Cardiac muscle cell (in vitro differentiated cells and primary cell): Measurements from ENCODE around the gene OSBPL5. TPM values are rescaled to one million over a fixed set of nuclear protein-coding genes. Genes with fewer than 3 reads are reported as not detected.
A peak's percentile ranks its signal among the peaks of the same experiment; 100 is the strongest.

Experiments used
- DNase-seq, 2 donors: peaks; one replicate each; pipeline versions ENCODE4 v3.0.0 to v3.0.0-alpha.2; 2010 to 2017; ENCODE audit warnings: low read depth in 1 of 2, low spot score in 1 of 2
- H3K27ac ChIP-seq: fragments of 200-600 bp; sonication (generic); 2 replicates; pipeline ENCODE4 v1.5.1; 2016
- H3K27me3 ChIP-seq: fragments of 200-600 bp; sonication (generic); 2 replicates; pipeline ENCODE4 v1.6.0; 2016; ENCODE audit warnings: control low read depth
- H3K36me3 ChIP-seq: fragments of 200-600 bp; sonication (generic); 2 replicates; pipeline ENCODE4 v1.5.1; 2016; ENCODE audit warnings: control low read depth
- H3K4me1 ChIP-seq: fragments of 200-600 bp; sonication (generic); 2 replicates; pipeline ENCODE4 v1.8.1; 2017; ENCODE audit warnings: low read depth, mild to moderate bottlenecking, mixed run types
- H3K4me3 ChIP-seq: fragments of 200-600 bp; sonication (generic); 2 replicates; pipeline ENCODE4 v1.5.1; 2016; ENCODE audit warnings: mild to moderate bottlenecking
- H3K9me3 ChIP-seq: fragments of 200-600 bp; sonication (generic); 2 replicates; pipeline ENCODE4 v1.5.1; 2017; ENCODE audit warnings: low read depth, mild to moderate bottlenecking, control low read depth
- CTCF ChIP-seq: IDR thresholded peaks from 2 replicates; pipeline ENCODE4 v1.5.1; 2012; ENCODE audit warnings: low read depth, mild to moderate bottlenecking, low read length
- polyA plus RNA-seq: library from polyadenylated mRNA; unstranded; fragments of >200 nt; fragmentation: Nextera tagmentation; extraction: Ambion mirVana; gene quantifications from 2 replicates; pipeline ENCODE4 v1.2.1, GENCODE V29; 2016
- total RNA-seq: library from RNA; depleted of rRNA; stranded (reverse); fragments of >200 nt; gene quantifications from 2 replicates; pipeline ENCODE4 v1.2.3, GENCODE V29; 2016

Gene OSBPL5
- total and polyA plus RNA-seq, 2 experiments from 2014 or later: 20.9 to 33.9 TPM

- H3K36me3 ChIP-seq: no peaks in the 10 kb centered on the region
- no peak overlapping the region for H3K27ac ChIP-seq
- DNase-seq: no peak
- TF ChIP-seq CTCF: no peak
- H3K27me3 ChIP-seq: peaks cover 28% of the 10 kb centered on the region
- no peak overlapping the region for H3K4me3 ChIP-seq
- no peaks in the 10 kb centered on the region for H3K9me3 ChIP-seq
- H3K4me1 ChIP-seq: peaks cover 22% of the 10 kb centered on the region
Observed at GRCh38 chr11:3147257-3147619, 17.9 kb downstream of the OSBPL5 start.

GRCh38 chr11:3146612-3147256 lies 18.4 kb downstream of the OSBPL5 start:
- Histone ChIP-seq H3K4me1 (peaks cover 22% of the 10 kb centered on the region), H3K36me3 (no peaks in the 10 kb centered on the region), H3K4me3 (no peak overlapping the region), H3K9me3 (no peaks in the 10 kb centered on the region), H3K27me3 (peaks cover 30% of the 10 kb centered on the region), H3K27ac (no peak overlapping the region)
- no peak for TF ChIP-seq CTCF
- peak in 1 of 2 donors; percentile 54 for DNase-seq

GRCh38 chr11:3145206-3145520 lies 19.9 kb downstream of the OSBPL5 start:
- no peak for TF ChIP-seq CTCF
- no peak for DNase-seq
- Histone ChIP-seq H3K9me3 (no peaks in the 10 kb centered on the region), H3K36me3 (no peaks in the 10 kb centered on the region), H3K4me3 (no peak overlapping the region), H3K27ac (no peak overlapping the region), H3K27me3 (peaks cover 30% of the 10 kb centered on the region), H3K4me1 (peaks cover 22% of the 10 kb centered on the region)

GRCh38 chr11:3144296-3145205 lies 20.6 kb downstream of the OSBPL5 start:
- H3K27me3 ChIP-seq: peaks cover 30% of the 10 kb centered on the region
- H3K9me3 ChIP-seq: no peaks in the 10 kb centered on the region
- H3K4me3 ChIP-seq: no peak overlapping the region
- peaks cover 22% of the 10 kb centered on the region for H3K4me1 ChIP-seq
- no peak for TF ChIP-seq CTCF
- no peaks in the 10 kb centered on the region for H3K36me3 ChIP-seq
- no peak for DNase-seq
- no peak overlapping the region for H3K27ac ChIP-seq

- Histone ChIP-seq H3K36me3 (no peaks in the 10 kb centered on the region), H3K4me1 (peaks cover 11% of the 10 kb centered on the region), H3K9me3 (no peaks in the 10 kb centered on the region), H3K27me3 (peaks cover 30% of the 10 kb centered on the region), H3K27ac (no peak overlapping the region), H3K4me3 (no peak overlapping the region)
- no peak for TF ChIP-seq CTCF
- no peak for DNase-seq
Observed at GRCh38 chr11:3143136-3143880, 21.8 kb downstream of the OSBPL5 start.
